OCI-LY1 (cell line): ENCODE results near the gene THEM5.

ENCODE experiments used
- H2AFZ ChIP-seq: fragments of 200-600 bp; sonication (generic), shearing (Covaris generic); 2 replicates; pipeline ENCODE4 v1.6.0; 2014; ENCODE audit warnings: antibody characterized with exemption, mild to moderate bottlenecking, low read length
- H3F3A ChIP-seq: fragments of 200-600 bp; sonication (generic), shearing (Covaris generic); 2 replicates; pipeline ENCODE4 v1.6.0; 2014; ENCODE audit warnings: mild to moderate bottlenecking, antibody characterized with exemption, low read length, moderate library complexity; ENCODE audit not compliant: insufficient read depth
- H3K27ac ChIP-seq: fragments of 200-600 bp; sonication (generic); 2 replicates; pipeline ENCODE4 v1.5.1; 2014; ENCODE audit warnings: low read length, mixed run types, mild to moderate bottlenecking, low read depth; ENCODE audit not compliant: poor library complexity, severe bottlenecking
- H3K27me3 ChIP-seq: fragments of 200-600 bp; sonication (generic); 2 replicates; pipeline ENCODE4 v1.6.0; 2014; ENCODE audit warnings: antibody characterized with exemption, mild to moderate bottlenecking, low read length, moderate library complexity; ENCODE audit not compliant: insufficient read depth
- H3K36me3 ChIP-seq: fragments of 200-600 bp; sonication (generic); 2 replicates; pipeline ENCODE4 v1.6.1; 2014; ENCODE audit warnings: mild to moderate bottlenecking, antibody characterized with exemption, low read length, moderate library complexity, mixed read lengths; ENCODE audit not compliant: insufficient read depth
- H3K4me1 ChIP-seq: fragments of 200-600 bp; sonication (generic); 2 replicates; pipeline ENCODE4 v1.5.1; 2014; ENCODE audit warnings: mild to moderate bottlenecking, low read length, moderate library complexity; ENCODE audit not compliant: insufficient read depth, severe bottlenecking
- H3K4me2 ChIP-seq: fragments of 200-600 bp; sonication (generic), shearing (Covaris generic); 2 replicates; pipeline ENCODE4 v1.6.1; 2014; ENCODE audit warnings: low read length
- H3K4me3 ChIP-seq: fragments of 200-600 bp; sonication (generic); 2 replicates; pipeline ENCODE4 v1.5.1; 2014; ENCODE audit warnings: low read length, low read depth, mild to moderate bottlenecking, mixed read lengths; ENCODE audit not compliant: poor library complexity, severe bottlenecking
- H3K79me2 ChIP-seq: fragments of 200-600 bp; shearing (Covaris generic); 2 replicates; pipeline ENCODE4 v1.6.1; 2016; ENCODE audit warnings: mixed run types, low read length, mixed read lengths; ENCODE audit not compliant: insufficient read depth
- H3K9ac ChIP-seq: fragments of 200-600 bp; sonication (generic), shearing (Covaris generic); 2 replicates; pipeline ENCODE4 v1.6.1; 2014; ENCODE audit warnings: mild to moderate bottlenecking, low read length, mixed read lengths
- H3K9me2 ChIP-seq: fragments of 200-600 bp; sonication (generic), shearing (Covaris generic); 2 replicates; pipeline ENCODE4 v1.6.1; 2014; ENCODE audit warnings: low read depth, mild to moderate bottlenecking, low read length, mixed read lengths
- H3K9me3 ChIP-seq: fragments of 200-600 bp; shearing (Covaris generic); 2 replicates; pipeline ENCODE4 v1.6.1; 2014; ENCODE audit warnings: low read length, mixed read lengths
- H4K20me1 ChIP-seq: fragments of 200-600 bp; sonication (generic), shearing (Covaris generic); 2 replicates; pipeline ENCODE4 v1.6.0; 2016; ENCODE audit warnings: mild to moderate bottlenecking, low read length; ENCODE audit not compliant: insufficient read depth
- EZH2 ChIP-seq: fragments of 200-600 bp; sonication (generic), shearing (Covaris generic); IDR thresholded peaks from 2 replicates; pipeline ENCODE4 v1.8.0; 2017; ENCODE audit warnings: borderline replicate concordance, mixed run types, mild to moderate bottlenecking, antibody characterized with exemption, low read length, moderate library complexity, mixed read lengths
- TF ChIP-seq, protein P1 (sequence below): fragments of 200-600 bp; sonication (generic), shearing (Covaris generic); IDR thresholded peaks from 2 replicates; pipeline ENCODE4 v1.5.1; 2017; ENCODE audit warnings: mild to moderate bottlenecking, antibody characterized with exemption, low read length, moderate library complexity, mixed read lengths

THEM5 gene

DNA sequence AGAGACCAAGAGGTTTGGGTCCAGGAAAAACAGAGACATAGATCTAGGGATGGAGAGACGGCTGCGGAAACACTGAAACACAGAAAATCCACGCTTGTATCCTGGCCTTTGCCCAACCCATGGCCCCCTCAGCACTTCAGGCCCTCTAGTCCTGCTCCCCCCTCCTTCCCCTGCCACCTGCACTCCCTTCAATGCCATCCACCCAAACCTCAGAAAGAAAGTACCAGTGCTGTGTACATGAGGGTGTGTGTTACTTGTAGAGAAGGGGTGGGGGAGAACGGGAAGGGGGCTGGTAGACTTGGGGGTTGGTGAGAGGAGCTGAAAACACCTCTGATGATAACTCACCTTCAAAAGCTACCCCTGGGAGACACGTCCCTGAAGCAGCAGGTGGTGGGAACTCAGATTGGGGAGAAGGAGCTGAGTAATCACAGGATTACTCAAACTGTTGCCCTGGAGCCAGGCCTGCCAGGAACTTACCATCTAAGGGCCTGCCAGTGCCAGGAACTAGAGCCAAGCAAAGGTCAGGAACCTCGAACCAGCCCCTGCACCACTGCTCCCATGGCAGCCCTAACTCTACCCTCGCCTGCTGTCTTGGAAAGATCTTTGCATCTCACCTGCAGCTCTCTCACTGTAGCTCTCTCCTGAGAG lies 33.4 kb downstream of the THEM5 start:
- H3K27me3 ChIP-seq = peaks cover 7% of the 10 kb centered on the region; the same call in 1 of the 2 replicates
- no peaks in the 10 kb centered on the region for H3K9me2 ChIP-seq
- no peaks in the 10 kb centered on the region for H3K79me2 ChIP-seq
- H3K4me1 ChIP-seq = no peaks in the 10 kb centered on the region
- H3K9ac ChIP-seq = no peak overlapping the region
- no peak overlapping the region for H3K27ac ChIP-seq
- H4K20me1 ChIP-seq = no peaks in the 10 kb centered on the region
- H3K36me3 ChIP-seq = no peaks in the 10 kb centered on the region
- no peaks in the 10 kb centered on the region for H3F3A ChIP-seq
- H2AFZ ChIP-seq = no peak overlapping the region
- no peak overlapping the region for H3K4me2 ChIP-seq
- TF ChIP-seq EZH2 = no peak
- TF ChIP-seq, protein P1, sequence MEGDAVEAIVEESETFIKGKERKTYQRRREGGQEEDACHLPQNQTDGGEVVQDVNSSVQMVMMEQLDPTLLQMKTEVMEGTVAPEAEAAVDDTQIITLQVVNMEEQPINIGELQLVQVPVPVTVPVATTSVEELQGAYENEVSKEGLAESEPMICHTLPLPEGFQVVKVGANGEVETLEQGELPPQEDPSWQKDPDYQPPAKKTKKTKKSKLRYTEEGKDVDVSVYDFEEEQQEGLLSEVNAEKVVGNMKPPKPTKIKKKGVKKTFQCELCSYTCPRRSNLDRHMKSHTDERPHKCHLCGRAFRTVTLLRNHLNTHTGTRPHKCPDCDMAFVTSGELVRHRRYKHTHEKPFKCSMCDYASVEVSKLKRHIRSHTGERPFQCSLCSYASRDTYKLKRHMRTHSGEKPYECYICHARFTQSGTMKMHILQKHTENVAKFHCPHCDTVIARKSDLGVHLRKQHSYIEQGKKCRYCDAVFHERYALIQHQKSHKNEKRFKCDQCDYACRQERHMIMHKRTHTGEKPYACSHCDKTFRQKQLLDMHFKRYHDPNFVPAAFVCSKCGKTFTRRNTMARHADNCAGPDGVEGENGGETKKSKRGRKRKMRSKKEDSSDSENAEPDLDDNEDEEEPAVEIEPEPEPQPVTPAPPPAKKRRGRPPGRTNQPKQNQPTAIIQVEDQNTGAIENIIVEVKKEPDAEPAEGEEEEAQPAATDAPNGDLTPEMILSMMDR = no peak
- no peak overlapping the region for H3K4me3 ChIP-seq
- no peaks in the 10 kb centered on the region for H3K9me3 ChIP-seq

DNA sequence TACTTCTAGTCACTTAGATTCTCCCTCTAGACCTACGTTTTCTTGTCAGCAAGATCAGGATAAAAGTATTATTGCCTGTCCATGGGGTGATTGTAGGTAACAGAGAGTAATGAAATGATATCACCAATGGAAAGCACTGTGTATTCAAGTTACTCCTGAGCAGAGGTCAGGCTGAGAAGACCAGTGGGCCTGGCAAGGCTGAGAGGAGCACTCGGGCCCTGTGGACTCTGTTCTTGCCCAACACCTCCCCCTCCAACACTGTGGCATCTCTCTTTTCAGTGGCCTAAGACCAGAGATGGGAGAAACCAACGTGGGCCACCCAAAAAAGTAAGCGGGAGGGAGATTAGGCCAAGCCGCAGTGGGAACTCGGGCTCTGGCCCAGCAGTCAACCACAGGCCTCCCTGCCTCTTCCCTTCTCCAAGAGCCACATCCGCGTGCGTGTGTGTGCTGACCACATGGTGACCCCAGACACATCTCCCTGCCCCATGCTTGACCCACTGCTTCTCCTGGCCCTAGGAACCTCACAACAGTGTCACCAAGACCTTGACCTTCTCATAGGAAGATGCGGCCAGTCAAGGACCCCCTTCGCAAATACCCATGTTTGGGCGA lies 34.2 kb downstream of the THEM5 start:
- H3K27me3 ChIP-seq = peaks cover 7% of the 10 kb centered on the region; the same call in 1 of the 2 replicates
- no peak overlapping the region for H3K4me3 ChIP-seq
- H3K36me3 ChIP-seq = no peaks in the 10 kb centered on the region
- H3K4me1 ChIP-seq = no peaks in the 10 kb centered on the region
- H3K27ac ChIP-seq = no peak overlapping the region
- no peak overlapping the region for H2AFZ ChIP-seq
- H4K20me1 ChIP-seq = no peaks in the 10 kb centered on the region
- no peaks in the 10 kb centered on the region for H3K79me2 ChIP-seq
- no peak overlapping the region for H3K9ac ChIP-seq
- no peaks in the 10 kb centered on the region for H3F3A ChIP-seq
- no peak overlapping the region for H3K4me2 ChIP-seq
- H3K9me2 ChIP-seq = no peaks in the 10 kb centered on the region
- H3K9me3 ChIP-seq = no peaks in the 10 kb centered on the region
- TF ChIP-seq, protein P1 = no peak
- no peak for TF ChIP-seq EZH2

DNA sequence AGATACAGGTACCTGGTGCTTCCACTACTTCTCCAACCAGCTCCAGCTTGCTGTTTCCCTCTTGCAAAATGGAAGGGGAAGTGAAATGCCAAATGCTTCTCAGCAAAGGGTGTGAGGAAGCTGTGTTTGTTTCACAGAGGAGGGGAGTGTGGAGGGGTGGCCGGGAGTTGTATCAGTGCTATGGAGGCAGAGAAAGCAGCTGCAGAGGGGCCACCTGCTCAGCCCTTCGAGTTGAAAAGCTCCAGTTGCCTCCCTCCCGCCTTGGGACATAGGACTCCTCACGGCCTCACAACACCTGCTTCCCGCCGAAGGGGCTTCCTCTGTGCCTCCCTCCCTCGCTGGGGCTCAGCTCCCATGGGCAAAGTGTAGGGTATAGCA lies 36.2 kb downstream of the THEM5 start:
- no peaks in the 10 kb centered on the region for H3K4me1 ChIP-seq
- no peaks in the 10 kb centered on the region for H3K9me2 ChIP-seq
- H3K9me3 ChIP-seq = no peaks in the 10 kb centered on the region
- H3K9ac ChIP-seq = no peak overlapping the region
- H3K36me3 ChIP-seq = no peaks in the 10 kb centered on the region
- peaks cover 10% of the 10 kb centered on the region; the same call in 1 of the 2 replicates for H3K27me3 ChIP-seq
- H3F3A ChIP-seq = no peaks in the 10 kb centered on the region
- TF ChIP-seq, protein P1 = no peak
- TF ChIP-seq EZH2 = no peak
- no peak overlapping the region for H3K27ac ChIP-seq
- no peaks in the 10 kb centered on the region for H4K20me1 ChIP-seq
- no peak overlapping the region for H3K4me2 ChIP-seq
- no peak overlapping the region for H2AFZ ChIP-seq
- H3K79me2 ChIP-seq = no peaks in the 10 kb centered on the region
- no peak overlapping the region for H3K4me3 ChIP-seq
